GM23338 (cell line): Measurements from ENCODE around the gene KRTAP4-11. TPM values are rescaled to one million over a fixed set of nuclear protein-coding genes. Genes with fewer than 3 reads are reported as not detected.

Experiments
- ATAC-seq: fragments of 200-7000 bp; cut with Tn5 transposase; 3 replicates; pipeline ENCODE4 v1.9.1; 2020
- DNase-seq: peaks from one replicate; pipeline ENCODE4 v3.0.0-alpha.2; 2015; ENCODE audit warnings: low spot score
- H2AFZ ChIP-seq: fragments of 200-600 bp; sonication (generic); 2 replicates; pipeline ENCODE4 v1.8.0; 2016; ENCODE audit warnings: antibody characterized with exemption, mild to moderate bottlenecking, moderate library complexity
- H3F3A ChIP-seq: fragments of 200-600 bp; sonication (generic); replicated peaks from 2 replicates; pipeline ENCODE4 v1.8.0; 2017; ENCODE audit warnings: antibody characterized with exemption, mixed run types, low read depth
- H3K27ac ChIP-seq: fragments of 200-600 bp; sonication (generic); 2 replicates; pipeline ENCODE4 v1.6.1; 2016; ENCODE audit warnings: low read depth
- H3K27me3 ChIP-seq: fragments of 200-600 bp; sonication (generic); 2 replicates; pipeline ENCODE4 v1.8.0; 2016; ENCODE audit warnings: mild to moderate bottlenecking, mixed run types, moderate library complexity; ENCODE audit not compliant: insufficient read depth
- H3K36me3 ChIP-seq: fragments of 200-600 bp; sonication (generic); 2 replicates; pipeline ENCODE4 v1.8.0; 2016; ENCODE audit warnings: mild to moderate bottlenecking; ENCODE audit not compliant: insufficient read depth
- H3K4me1 ChIP-seq: fragments of 200-600 bp; sonication (generic); 2 replicates; pipeline ENCODE4 v1.8.0; 2016; ENCODE audit warnings: mild to moderate bottlenecking, moderate library complexity; ENCODE audit not compliant: insufficient read depth
- H3K4me2 ChIP-seq: fragments of 200-600 bp; sonication (generic); 2 replicates; pipeline ENCODE4 v1.7.1; 2017; ENCODE audit warnings: mixed run types
- H3K4me3 ChIP-seq: fragments of 200-600 bp; sonication (generic); 2 replicates; pipeline ENCODE4 v1.6.1; 2016; ENCODE audit warnings: mixed run types
- H3K79me2 ChIP-seq: fragments of 200-600 bp; sonication (generic); replicated peaks from 2 replicates; pipeline ENCODE4 v1.8.0; 2017; ENCODE audit warnings: mild to moderate bottlenecking; ENCODE audit not compliant: insufficient read depth
- H3K9me2 ChIP-seq: fragments of 200-600 bp; sonication (generic); 2 replicates; pipeline ENCODE4 v1.8.0; 2017; ENCODE audit not compliant: insufficient read depth
- H4K20me1 ChIP-seq: fragments of 200-600 bp; sonication (generic); replicated peaks from 2 replicates; pipeline ENCODE4 v1.8.0; 2017; ENCODE audit warnings: mild to moderate bottlenecking; ENCODE audit not compliant: insufficient read depth
- H3K27ac Mint-ChIP-seq: 2 replicates; pipeline ENCODE4 v1.8.0; 2020; ENCODE audit warnings: inconsistent platforms, mild to moderate bottlenecking, moderate library complexity, mixed read lengths
- H3K27me3 Mint-ChIP-seq: 3 replicates; pipeline ENCODE4 v1.8.0; 2022; ENCODE audit warnings: low read depth, mild to moderate bottlenecking, moderate library complexity, mixed read lengths, inconsistent platforms; ENCODE audit not compliant: insufficient read depth, poor library complexity
- H3K36me3 Mint-ChIP-seq: 3 replicates; pipeline ENCODE4 v1.8.0; 2021; ENCODE audit warnings: low read depth, mild to moderate bottlenecking, inconsistent platforms, moderate library complexity, mixed read lengths
- H3K4me1 Mint-ChIP-seq: 3 replicates; pipeline ENCODE4 v1.8.0; 2020; ENCODE audit warnings: mild to moderate bottlenecking, inconsistent platforms, mixed read lengths
- H3K4me3 Mint-ChIP-seq: 3 replicates; pipeline ENCODE4 v1.8.0; 2021; ENCODE audit warnings: moderate library complexity, mild to moderate bottlenecking, inconsistent platforms, mixed read lengths
- H3K9me3 Mint-ChIP-seq: 3 replicates; pipeline ENCODE4 v1.8.0; 2020; ENCODE audit warnings: moderate library complexity, mild to moderate bottlenecking, inconsistent platforms, mixed read lengths
- EZH2 ChIP-seq: fragments of 200-600 bp; sonication (generic); IDR thresholded peaks from one replicate; pipeline ENCODE4 v1.8.0; 2017; ENCODE audit warnings: antibody characterized with exemption, mild to moderate bottlenecking, low read depth; ENCODE audit not compliant: unreplicated experiment
- EZH2phosphoT487 ChIP-seq: fragments of 200-600 bp; sonication (generic); IDR thresholded peaks from one replicate; pipeline ENCODE4 v1.8.1; 2018; ENCODE audit warnings: antibody characterized with exemption; ENCODE audit not compliant: unreplicated experiment
- JUNB ChIP-seq: IDR thresholded peaks from one replicate; pipeline ENCODE4 v1.6.1; 2016; ENCODE audit warnings: antibody characterized with exemption; ENCODE audit not compliant: unreplicated experiment
- NANOG ChIP-seq: IDR thresholded peaks from 2 replicates; pipeline ENCODE4 v1.6.1; 2016; ENCODE audit warnings: antibody characterized with exemption, borderline replicate concordance
- POLR2AphosphoS5 ChIP-seq: IDR thresholded peaks from 2 replicates; pipeline ENCODE4 v1.6.1; 2016; ENCODE audit warnings: antibody characterized with exemption, low read depth
- STAT1 ChIP-seq: IDR thresholded peaks from one replicate; pipeline ENCODE4 v1.6.1; 2016; ENCODE audit warnings: antibody characterized with exemption; ENCODE audit not compliant: unreplicated experiment
- ZNF114 ChIP-seq: fragments of 250-450 bp; sonication (Bioruptor Pico); IDR thresholded peaks from 2 replicates; pipeline ENCODE4 v1.5.0; 2020; ENCODE audit warnings: mild to moderate bottlenecking, moderate library complexity
- ZNF331 ChIP-seq: fragments of 250-450 bp; sonication (Bioruptor Pico); IDR thresholded peaks from 2 replicates; pipeline ENCODE4 v1.5.0; 2020; ENCODE audit warnings: low read depth, mild to moderate bottlenecking, moderate library complexity
- polyA plus RNA-seq: library from polyadenylated mRNA; unstranded; fragments of >200 nt; fragmentation: Nextera tagmentation; extraction: Ambion mirVana; gene quantifications from 2 replicates; pipeline ENCODE4 v1.2.1, GENCODE V29; 2016
- total RNA-seq: library from RNA; depleted of rRNA; stranded (reverse); fragments of >200 nt; shearing (Covaris generic); gene quantifications from 2 replicates; pipeline ENCODE4 v1.2.3, GENCODE V29; 2014
- TF ChIP-seq, protein P1 (sequence below), 2 experiments: fragments of 200-600 bp in 1 of 2; sonication (generic) in 1 of 2; conservative IDR thresholded peaks; 2 replicates each; pipeline versions ENCODE4 v1.5.1 to v1.6.1; 2016 to 2017; ENCODE audit warnings: antibody characterized with exemption in 2 of 2, low read depth in 2 of 2, mild to moderate bottlenecking in 2 of 2, moderate library complexity in 1 of 2
- TF ChIP-seq, protein P2 (sequence below): IDR thresholded peaks from 2 replicates; pipeline ENCODE4 v1.6.1; 2016; ENCODE audit warnings: antibody characterized with exemption
- TF ChIP-seq, protein P3 (sequence below): fragments of 250-450 bp; sonication (Bioruptor Pico); IDR thresholded peaks from 2 replicates; pipeline ENCODE4 v1.5.0; 2020; ENCODE audit warnings: mild to moderate bottlenecking, moderate library complexity

KRTAP4-11 gene
- total and polyA plus RNA-seq, 2 experiments from 2014 or later, result not detected

DNA sequence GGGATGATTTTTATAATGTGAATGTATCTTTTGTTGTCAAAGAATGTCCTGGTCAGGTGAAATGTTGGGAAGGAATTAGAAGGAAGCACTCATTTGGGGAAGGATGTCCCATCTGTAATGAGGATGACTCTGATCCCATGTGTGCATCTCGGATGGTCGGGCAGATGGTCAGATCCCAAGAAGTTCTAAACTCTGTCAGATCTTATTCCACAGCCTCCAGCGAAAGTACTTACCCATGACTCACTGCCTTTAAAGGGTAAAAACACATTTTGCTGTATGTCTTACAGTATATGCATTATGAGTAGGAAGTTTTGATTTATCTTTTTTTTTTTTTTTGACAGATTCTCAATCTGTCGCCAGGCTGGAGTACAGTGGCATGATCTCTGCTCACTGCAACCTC, 548 bp upstream of the KRTAP4-11 start:
- H3K9me3 Mint-ChIP-seq, result peaks cover 5% of the 10 kb centered on the region; the same call in 2 of the 3 replicates
- Histone ChIP-seq H4K20me1 (no peaks in the 10 kb centered on the region), H3K9me2 (no peaks in the 10 kb centered on the region), H3K79me2 (no peaks in the 10 kb centered on the region), H3K27me3 (no peaks in the 10 kb centered on the region), H3K27ac (no peak overlapping the region), H3K4me1 (0 out of 2 replicates have a peak, but pooled peaks cover 4% of the 10 kb centered on the region), H2AFZ (no peak overlapping the region), H3K36me3 (no peaks in the 10 kb centered on the region; the same call in 1 of the 2 replicates), H3F3A (no peaks in the 10 kb centered on the region), H3K4me3 (no peak overlapping the region), H3K4me2 (no peak overlapping the region)
- no peak for TF ChIP-seq ZNF114 (CRISPR knock-in tag)
- TF ChIP-seq, protein P1, sequence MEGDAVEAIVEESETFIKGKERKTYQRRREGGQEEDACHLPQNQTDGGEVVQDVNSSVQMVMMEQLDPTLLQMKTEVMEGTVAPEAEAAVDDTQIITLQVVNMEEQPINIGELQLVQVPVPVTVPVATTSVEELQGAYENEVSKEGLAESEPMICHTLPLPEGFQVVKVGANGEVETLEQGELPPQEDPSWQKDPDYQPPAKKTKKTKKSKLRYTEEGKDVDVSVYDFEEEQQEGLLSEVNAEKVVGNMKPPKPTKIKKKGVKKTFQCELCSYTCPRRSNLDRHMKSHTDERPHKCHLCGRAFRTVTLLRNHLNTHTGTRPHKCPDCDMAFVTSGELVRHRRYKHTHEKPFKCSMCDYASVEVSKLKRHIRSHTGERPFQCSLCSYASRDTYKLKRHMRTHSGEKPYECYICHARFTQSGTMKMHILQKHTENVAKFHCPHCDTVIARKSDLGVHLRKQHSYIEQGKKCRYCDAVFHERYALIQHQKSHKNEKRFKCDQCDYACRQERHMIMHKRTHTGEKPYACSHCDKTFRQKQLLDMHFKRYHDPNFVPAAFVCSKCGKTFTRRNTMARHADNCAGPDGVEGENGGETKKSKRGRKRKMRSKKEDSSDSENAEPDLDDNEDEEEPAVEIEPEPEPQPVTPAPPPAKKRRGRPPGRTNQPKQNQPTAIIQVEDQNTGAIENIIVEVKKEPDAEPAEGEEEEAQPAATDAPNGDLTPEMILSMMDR (conservative IDR thresholded peaks at IDR 0.05; ENCODE audit: low read depth in 2 of 2), result no peak
- TF ChIP-seq ZNF331 (CRISPR knock-in tag), result no peak
- no peak for TF ChIP-seq EZH2phosphoT487
- H3K4me1 Mint-ChIP-seq, result peaks cover 33% of the 10 kb centered on the region
- no peak overlapping the region for H3K27ac Mint-ChIP-seq
- DNase-seq (no peak), ATAC-seq (no peak)
- H3K4me3 Mint-ChIP-seq, result no peak overlapping the region
- peaks cover 13% of the 10 kb centered on the region for H3K36me3 Mint-ChIP-seq
- H3K27me3 Mint-ChIP-seq, result peaks cover 6% of the 10 kb centered on the region

DNA sequence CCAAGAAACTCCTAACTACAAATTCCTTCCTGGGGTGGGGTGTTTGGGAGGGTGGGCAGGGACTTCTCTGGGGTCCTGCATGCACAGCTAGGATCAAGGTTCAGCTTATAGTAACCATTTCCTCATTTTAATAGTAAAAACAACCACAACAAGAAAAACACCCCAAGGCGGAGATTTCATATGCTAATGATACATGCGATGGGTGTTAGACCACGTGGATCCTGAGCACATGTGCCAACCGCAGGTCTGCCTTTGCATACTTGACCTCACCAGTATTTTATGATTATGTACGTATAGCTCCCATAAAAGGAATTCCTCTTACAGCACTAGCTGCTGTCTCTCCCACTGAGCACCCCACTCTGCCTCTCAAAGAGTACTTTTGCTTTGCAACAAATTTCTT, 1.9 kb downstream of the KRTAP4-11 start:
- Histone ChIP-seq H4K20me1 (no peaks in the 10 kb centered on the region), H2AFZ (no peak overlapping the region), H3K36me3 (peaks cover 16% of the 10 kb centered on the region; the same call in 1 of the 2 replicates), H3K4me3 (no peak overlapping the region), H3K9me2 (no peaks in the 10 kb centered on the region), H3K27me3 (no peaks in the 10 kb centered on the region), H3K79me2 (no peaks in the 10 kb centered on the region), H3K4me1 (0 out of 2 replicates have a peak, but pooled peaks cover 4% of the 10 kb centered on the region), H3K4me2 (no peak overlapping the region), H3F3A (no peaks in the 10 kb centered on the region), H3K27ac (no peak overlapping the region)
- ATAC-seq (no peak), DNase-seq (no peak)
- Mint-ChIP-seq H3K4me3 (no peak overlapping the region), H3K9me3 (peaks cover 28% of the 10 kb centered on the region), H3K36me3 (peaks cover 32% of the 10 kb centered on the region), H3K27me3 (peaks cover 1% of the 10 kb centered on the region), H3K4me1 (peaks cover 28% of the 10 kb centered on the region), H3K27ac (no peak overlapping the region)
- TF ChIP-seq, protein P1 (conservative IDR thresholded peaks at IDR 0.05; ENCODE audit: low read depth in 2 of 2), result no peak
- no peak for TF ChIP-seq NANOG
- TF ChIP-seq POLR2AphosphoS5, result no peak
- TF ChIP-seq, protein P2, sequence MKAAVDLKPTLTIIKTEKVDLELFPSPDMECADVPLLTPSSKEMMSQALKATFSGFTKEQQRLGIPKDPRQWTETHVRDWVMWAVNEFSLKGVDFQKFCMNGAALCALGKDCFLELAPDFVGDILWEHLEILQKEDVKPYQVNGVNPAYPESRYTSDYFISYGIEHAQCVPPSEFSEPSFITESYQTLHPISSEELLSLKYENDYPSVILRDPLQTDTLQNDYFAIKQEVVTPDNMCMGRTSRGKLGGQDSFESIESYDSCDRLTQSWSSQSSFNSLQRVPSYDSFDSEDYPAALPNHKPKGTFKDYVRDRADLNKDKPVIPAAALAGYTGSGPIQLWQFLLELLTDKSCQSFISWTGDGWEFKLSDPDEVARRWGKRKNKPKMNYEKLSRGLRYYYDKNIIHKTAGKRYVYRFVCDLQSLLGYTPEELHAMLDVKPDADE, result no peak
- TF ChIP-seq EZH2phosphoT487, result no peak
- no peak for TF ChIP-seq STAT1
- no peak for TF ChIP-seq EZH2
- TF ChIP-seq JUNB, result no peak
- TF ChIP-seq, protein P3, sequence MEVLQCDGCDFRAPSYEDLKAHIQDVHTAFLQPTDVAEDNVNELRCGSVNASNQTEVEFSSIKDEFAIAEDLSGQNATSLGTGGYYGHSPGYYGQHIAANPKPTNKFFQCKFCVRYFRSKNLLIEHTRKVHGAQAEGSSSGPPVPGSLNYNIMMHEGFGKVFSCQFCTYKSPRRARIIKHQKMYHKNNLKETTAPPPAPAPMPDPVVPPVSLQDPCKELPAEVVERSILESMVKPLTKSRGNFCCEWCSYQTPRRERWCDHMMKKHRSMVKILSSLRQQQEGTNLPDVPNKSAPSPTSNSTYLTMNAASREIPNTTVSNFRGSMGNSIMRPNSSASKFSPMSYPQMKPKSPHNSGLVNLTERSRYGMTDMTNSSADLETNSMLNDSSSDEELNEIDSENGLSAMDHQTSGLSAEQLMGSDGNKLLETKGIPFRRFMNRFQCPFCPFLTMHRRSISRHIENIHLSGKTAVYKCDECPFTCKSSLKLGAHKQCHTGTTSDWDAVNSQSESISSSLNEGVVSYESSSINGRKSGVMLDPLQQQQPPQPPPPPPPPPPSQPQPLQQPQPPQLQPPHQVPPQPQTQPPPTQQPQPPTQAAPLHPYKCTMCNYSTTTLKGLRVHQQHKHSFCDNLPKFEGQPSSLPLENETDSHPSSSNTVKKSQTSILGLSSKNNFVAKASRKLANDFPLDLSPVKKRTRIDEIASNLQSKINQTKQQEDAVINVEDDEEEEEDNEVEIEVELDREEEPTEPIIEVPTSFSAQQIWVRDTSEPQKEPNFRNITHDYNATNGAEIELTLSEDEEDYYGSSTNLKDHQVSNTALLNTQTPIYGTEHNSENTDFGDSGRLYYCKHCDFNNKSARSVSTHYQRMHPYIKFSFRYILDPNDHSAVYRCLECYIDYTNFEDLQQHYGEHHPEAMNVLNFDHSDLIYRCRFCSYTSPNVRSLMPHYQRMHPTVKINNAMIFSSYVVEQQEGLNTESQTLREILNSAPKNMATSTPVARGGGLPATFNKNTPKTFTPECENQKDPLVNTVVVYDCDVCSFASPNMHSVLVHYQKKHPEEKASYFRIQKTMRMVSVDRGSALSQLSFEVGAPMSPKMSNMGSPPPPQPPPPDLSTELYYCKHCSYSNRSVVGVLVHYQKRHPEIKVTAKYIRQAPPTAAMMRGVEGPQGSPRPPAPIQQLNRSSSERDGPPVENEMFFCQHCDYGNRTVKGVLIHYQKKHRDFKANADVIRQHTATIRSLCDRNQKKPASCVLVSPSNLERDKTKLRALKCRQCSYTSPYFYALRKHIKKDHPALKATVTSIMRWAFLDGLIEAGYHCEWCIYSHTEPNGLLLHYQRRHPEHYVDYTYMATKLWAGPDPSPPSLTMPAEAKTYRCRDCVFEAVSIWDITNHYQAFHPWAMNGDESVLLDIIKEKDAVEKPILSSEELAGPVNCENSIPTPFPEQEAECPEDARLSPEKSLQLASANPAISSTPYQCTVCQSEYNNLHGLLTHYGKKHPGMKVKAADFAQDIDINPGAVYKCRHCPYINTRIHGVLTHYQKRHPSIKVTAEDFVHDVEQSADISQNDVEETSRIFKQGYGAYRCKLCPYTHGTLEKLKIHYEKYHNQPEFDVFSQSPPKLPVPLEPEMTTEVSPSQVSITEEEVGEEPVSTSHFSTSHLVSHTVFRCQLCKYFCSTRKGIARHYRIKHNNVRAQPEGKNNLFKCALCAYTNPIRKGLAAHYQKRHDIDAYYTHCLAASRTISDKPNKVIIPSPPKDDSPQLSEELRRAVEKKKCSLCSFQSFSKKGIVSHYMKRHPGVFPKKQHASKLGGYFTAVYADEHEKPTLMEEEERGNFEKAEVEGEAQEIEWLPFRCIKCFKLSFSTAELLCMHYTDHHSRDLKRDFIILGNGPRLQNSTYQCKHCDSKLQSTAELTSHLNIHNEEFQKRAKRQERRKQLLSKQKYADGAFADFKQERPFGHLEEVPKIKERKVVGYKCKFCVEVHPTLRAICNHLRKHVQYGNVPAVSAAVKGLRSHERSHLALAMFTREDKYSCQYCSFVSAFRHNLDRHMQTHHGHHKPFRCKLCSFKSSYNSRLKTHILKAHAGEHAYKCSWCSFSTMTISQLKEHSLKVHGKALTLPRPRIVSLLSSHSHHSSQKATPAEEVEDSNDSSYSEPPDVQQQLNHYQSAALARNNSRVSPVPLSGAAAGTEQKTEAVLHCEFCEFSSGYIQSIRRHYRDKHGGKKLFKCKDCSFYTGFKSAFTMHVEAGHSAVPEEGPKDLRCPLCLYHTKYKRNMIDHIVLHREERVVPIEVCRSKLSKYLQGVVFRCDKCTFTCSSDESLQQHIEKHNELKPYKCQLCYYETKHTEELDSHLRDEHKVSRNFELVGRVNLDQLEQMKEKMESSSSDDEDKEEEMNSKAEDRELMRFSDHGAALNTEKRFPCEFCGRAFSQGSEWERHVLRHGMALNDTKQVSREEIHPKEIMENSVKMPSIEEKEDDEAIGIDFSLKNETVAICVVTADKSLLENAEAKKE (CRISPR knock-in tag), result no peak
